ENCODE measurements around the gene SERPINA6.

DNA sequence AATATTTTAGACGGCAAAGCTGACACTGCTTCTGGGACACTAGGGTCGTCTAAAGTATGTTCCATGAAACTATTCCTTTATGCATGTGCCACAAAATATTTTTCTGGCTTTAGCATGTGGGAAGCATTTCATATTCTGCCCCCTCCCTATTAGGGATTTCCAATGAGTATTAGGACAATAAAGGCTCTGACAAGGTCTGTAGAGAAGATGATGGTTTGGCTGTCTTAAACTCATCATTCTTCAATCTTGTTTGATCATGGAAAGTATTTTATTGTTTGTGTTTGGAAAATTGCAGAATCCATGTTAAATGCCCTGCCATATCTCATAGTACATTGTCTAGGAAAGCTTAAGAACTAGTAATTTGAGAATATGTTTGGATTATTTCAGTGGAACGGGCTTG lies 42.5 kb upstream of the SERPINA6 start:
- TF ChIP-seq, protein P1, sequence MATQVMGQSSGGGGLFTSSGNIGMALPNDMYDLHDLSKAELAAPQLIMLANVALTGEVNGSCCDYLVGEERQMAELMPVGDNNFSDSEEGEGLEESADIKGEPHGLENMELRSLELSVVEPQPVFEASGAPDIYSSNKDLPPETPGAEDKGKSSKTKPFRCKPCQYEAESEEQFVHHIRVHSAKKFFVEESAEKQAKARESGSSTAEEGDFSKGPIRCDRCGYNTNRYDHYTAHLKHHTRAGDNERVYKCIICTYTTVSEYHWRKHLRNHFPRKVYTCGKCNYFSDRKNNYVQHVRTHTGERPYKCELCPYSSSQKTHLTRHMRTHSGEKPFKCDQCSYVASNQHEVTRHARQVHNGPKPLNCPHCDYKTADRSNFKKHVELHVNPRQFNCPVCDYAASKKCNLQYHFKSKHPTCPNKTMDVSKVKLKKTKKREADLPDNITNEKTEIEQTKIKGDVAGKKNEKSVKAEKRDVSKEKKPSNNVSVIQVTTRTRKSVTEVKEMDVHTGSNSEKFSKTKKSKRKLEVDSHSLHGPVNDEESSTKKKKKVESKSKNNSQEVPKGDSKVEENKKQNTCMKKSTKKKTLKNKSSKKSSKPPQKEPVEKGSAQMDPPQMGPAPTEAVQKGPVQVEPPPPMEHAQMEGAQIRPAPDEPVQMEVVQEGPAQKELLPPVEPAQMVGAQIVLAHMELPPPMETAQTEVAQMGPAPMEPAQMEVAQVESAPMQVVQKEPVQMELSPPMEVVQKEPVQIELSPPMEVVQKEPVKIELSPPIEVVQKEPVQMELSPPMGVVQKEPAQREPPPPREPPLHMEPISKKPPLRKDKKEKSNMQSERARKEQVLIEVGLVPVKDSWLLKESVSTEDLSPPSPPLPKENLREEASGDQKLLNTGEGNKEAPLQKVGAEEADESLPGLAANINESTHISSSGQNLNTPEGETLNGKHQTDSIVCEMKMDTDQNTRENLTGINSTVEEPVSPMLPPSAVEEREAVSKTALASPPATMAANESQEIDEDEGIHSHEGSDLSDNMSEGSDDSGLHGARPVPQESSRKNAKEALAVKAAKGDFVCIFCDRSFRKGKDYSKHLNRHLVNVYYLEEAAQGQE (IDR thresholded peaks at IDR 0.05; ENCODE audit: insufficient read depth in 1 of 2, low read depth in 2 of 2, low read length in 2 of 2) = no peak
- no peak for TF ChIP-seq TAF1 (IDR thresholded peaks at IDR 0.05; ENCODE audit: borderline replicate concordance, insufficient read depth, low read length)

Data from PFSK-1 (cell line).